K562 (cell line): ENCODE measurements around the gene CD48. TPM values are rescaled to one million over a fixed set of nuclear protein-coding genes. Genes with fewer than 3 reads are reported as not detected.

Experiments used
- CC2D1A ChIP-seq: fragments of 450-650 bp; IDR thresholded peaks from 2 replicates; pipeline ENCODE4 v1.6.1; 2017; ENCODE audit warnings: mild to moderate bottlenecking
- E2F1 ChIP-seq: sonication (generic); formaldehyde crosslinking; IDR thresholded peaks from 2 replicates; pipeline ENCODE4 v1.8.1; 2023; ENCODE audit warnings: mild to moderate bottlenecking, missing genetic modification reagents, moderate library complexity
- FOS ChIP-seq: IDR thresholded peaks from 3 replicates; pipeline ENCODE4 v1.6.1; 2011; ENCODE audit not compliant: insufficient read length; ENCODE audit errors: extremely low read depth
- KDM5B ChIP-seq: fragments of 200-600 bp; sonication (generic); IDR thresholded peaks from 2 replicates; pipeline ENCODE4 v1.6.1; 2012; ENCODE audit warnings: low read depth, mild to moderate bottlenecking, moderate library complexity, low read length, control low read depth, inconsistent platforms; ENCODE audit not compliant: insufficient replicate concordance
- L3MBTL2 ChIP-seq: fragments of 450-650 bp; IDR thresholded peaks from 2 replicates; pipeline ENCODE4 v1.6.1; 2016; ENCODE audit warnings: mild to moderate bottlenecking, moderate library complexity
- MAFK ChIP-seq: IDR thresholded peaks from 2 replicates; pipeline ENCODE4 v1.6.1; 2011; ENCODE audit warnings: low read length, improper control_type of control experiment
- MLLT1 ChIP-seq, 2 experiments: fragments of 450-650 bp; IDR thresholded peaks; 2 replicates each; pipeline ENCODE4 v1.6.1; 2016
- RERE ChIP-seq: sonication (generic); formaldehyde crosslinking; IDR thresholded peaks from 2 replicates; pipeline ENCODE4 v1.8.0; 2023; ENCODE audit warnings: missing genetic modification reagents, mild to moderate bottlenecking, borderline replicate concordance
- RNF219 ChIP-seq: fragments of 250-450 bp; sonication (Bioruptor Pico); IDR thresholded peaks from 2 replicates; pipeline ENCODE4 v1.5.0; 2022; ENCODE audit warnings: mild to moderate bottlenecking
- TEAD1 ChIP-seq, 2 experiments: fragments of 450-650 bp in 1 of 2; sonication (generic) in 1 of 2; formaldehyde crosslinking; IDR thresholded peaks; 2 replicates each; pipeline versions ENCODE4 v1.4.0 to v1.8.0; 2020 to 2022; ENCODE audit warnings: mild to moderate bottlenecking in 2 of 2, missing genetic modification reagents in 1 of 2
- USF1 ChIP-seq: sonication (generic); formaldehyde crosslinking; IDR thresholded peaks from 2 replicates; pipeline ENCODE4 v1.9.0; 2022; ENCODE audit warnings: mild to moderate bottlenecking, missing genetic modification reagents
- ZNF224 ChIP-seq: sonication (generic); formaldehyde crosslinking; IDR thresholded peaks from 2 replicates; pipeline ENCODE4 v1.8.0; 2022; ENCODE audit warnings: mild to moderate bottlenecking, missing genetic modification reagents
- ZNF274 ChIP-seq: IDR thresholded peaks from 2 replicates; pipeline ENCODE4 v1.6.1; 2011; ENCODE audit warnings: low read depth, mild to moderate bottlenecking, low read length, moderate library complexity, borderline replicate concordance
- ZNF280B ChIP-seq: fragments of 250-450 bp; sonication (Bioruptor Pico); IDR thresholded peaks from 2 replicates; pipeline ENCODE4 v1.5.1; 2021; ENCODE audit warnings: mild to moderate bottlenecking
- ZNF561 ChIP-seq: fragments of 450-650 bp; formaldehyde crosslinking; conservative IDR thresholded peaks from 2 replicates; pipeline ENCODE4 v1.4.0; 2020; ENCODE audit warnings: mild to moderate bottlenecking, moderate library complexity
- polyA plus RNA-seq, 8 experiments: library from polyadenylated mRNA; depleted of rRNA in 4 of 8; stranded (reverse) in 5 of 8; unstranded in 3 of 8; fragments of >200 nt; fragmentation: Nextera tagmentation in 2 of 8; fragmentation: Illumina TruSeq in 1 of 8; extraction: Ambion mirVana in 2 of 8; extraction: Trizol in 1 of 8; gene quantifications; 2 replicates each; pipeline versions ENCODE4 v1.2.1 to v1.2.3, GENCODE V29; 2011 to 2014; ENCODE audit warnings: inconsistent platforms in 1 of 8, missing spikeins in 1 of 8
- total RNA-seq, 7 experiments: library from RNA; depleted of rRNA in 6 of 7; stranded (reverse); fragments of >200 nt in 6 of 7; fragmentation: Illumina TruSeq in 2 of 7; extraction: Trizol in 2 of 7; gene quantifications; 2 replicates each; pipeline versions ENCODE4 v1.2.1 to v1.2.3, GENCODE V29; 2011 to 2021; ENCODE audit warnings: low replicate concordance in 1 of 7

The CD48 gene
- total and polyA plus RNA-seq, 9 of the 15 experiments (the other 6 are each of a cell fraction or from before 2014, with no cell fraction given): 0.10 to 0.42 (median 0.29) TPM; not detected in 3

- no peak for TF ChIP-seq MLLT1 (IDR thresholded peaks at IDR 0.05)
- no peak for TF ChIP-seq ZNF274
- TF ChIP-seq ZNF561 (CRISPR knock-in tag): no peak
- TF ChIP-seq USF1 (CRISPR knock-in tag): peak; percentile 56
- TF ChIP-seq KDM5B: no peak
- TF ChIP-seq RERE: no peak
- TF ChIP-seq MAFK: no peak
- TF ChIP-seq RNF219 (CRISPR knock-in tag): no peak
- TF ChIP-seq TEAD1 (CRISPR knock-in tag; IDR thresholded peaks at IDR 0.05): 0 out of 4 replicates have a peak, but pooled peaks of 1 of the 2 experiments have one; percentile 6
- no peak for TF ChIP-seq CC2D1A
- no peak for TF ChIP-seq ZNF224
- no peak for TF ChIP-seq L3MBTL2
- no peak for TF ChIP-seq FOS
- TF ChIP-seq ZNF280B (CRISPR knock-in tag): no peak
- TF ChIP-seq E2F1 (CRISPR knock-in tag): no peak
Observed at GRCh38 chr1:160743266-160743665, 31.6 kb upstream of the CD48 start (continued).
